ENCODE data around the gene GDF3.

Gene GDF3

DNA sequence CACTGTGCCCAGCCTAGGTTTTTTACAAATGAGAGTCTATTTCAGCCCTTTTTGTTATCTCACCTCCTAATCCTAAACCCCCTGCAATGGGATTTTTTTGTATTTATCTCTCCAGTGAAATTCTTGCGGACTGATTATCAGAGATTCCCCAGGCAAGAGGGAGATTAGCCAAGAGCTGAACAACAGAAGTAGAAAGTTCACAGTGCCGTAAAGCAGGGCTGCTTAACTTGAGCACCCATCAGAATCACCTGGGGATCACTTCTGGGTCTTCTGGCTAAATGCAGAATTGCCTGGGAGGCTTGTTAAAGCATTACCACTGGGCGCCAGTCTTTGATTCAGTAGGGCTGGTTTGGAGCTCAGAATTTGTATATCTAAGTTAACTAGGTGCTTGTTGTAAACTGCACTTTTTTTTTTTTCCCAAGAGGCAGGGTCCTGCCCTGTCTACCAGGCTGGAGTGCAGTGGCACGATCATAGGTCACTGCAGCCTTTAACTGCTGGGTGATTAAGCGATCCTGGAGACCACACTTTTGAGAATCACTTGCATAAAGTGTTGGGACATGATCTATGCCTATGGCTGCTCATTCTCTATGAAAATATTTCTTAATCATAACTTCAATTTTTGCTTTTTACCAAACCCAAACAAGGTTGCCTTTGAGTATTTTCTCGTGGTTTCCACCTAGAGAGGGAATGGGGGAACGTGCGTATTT, 14.5 kb upstream of the GDF3 start:
- H3F3A ChIP-seq (ENCODE audit: control insufficient read depth, insufficient read depth) = no peaks in the 10 kb centered on the region
- TF ChIP-seq EZH2phosphoT487 (IDR thresholded peaks at IDR 0.05; ENCODE audit: borderline replicate concordance, low read length) = no peak
- TF ChIP-seq, protein P1, sequence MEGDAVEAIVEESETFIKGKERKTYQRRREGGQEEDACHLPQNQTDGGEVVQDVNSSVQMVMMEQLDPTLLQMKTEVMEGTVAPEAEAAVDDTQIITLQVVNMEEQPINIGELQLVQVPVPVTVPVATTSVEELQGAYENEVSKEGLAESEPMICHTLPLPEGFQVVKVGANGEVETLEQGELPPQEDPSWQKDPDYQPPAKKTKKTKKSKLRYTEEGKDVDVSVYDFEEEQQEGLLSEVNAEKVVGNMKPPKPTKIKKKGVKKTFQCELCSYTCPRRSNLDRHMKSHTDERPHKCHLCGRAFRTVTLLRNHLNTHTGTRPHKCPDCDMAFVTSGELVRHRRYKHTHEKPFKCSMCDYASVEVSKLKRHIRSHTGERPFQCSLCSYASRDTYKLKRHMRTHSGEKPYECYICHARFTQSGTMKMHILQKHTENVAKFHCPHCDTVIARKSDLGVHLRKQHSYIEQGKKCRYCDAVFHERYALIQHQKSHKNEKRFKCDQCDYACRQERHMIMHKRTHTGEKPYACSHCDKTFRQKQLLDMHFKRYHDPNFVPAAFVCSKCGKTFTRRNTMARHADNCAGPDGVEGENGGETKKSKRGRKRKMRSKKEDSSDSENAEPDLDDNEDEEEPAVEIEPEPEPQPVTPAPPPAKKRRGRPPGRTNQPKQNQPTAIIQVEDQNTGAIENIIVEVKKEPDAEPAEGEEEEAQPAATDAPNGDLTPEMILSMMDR (IDR thresholded peaks at IDR 0.05; ENCODE audit: low read depth, low read length, poor library complexity, severe bottlenecking) = no peak
- H3K9me2 ChIP-seq (replicated peaks; ENCODE audit: control insufficient read depth, low read length) = no peaks in the 10 kb centered on the region
- no peak overlapping the region for H3K4me3 ChIP-seq (ENCODE audit: low read length)
- no peak overlapping the region for H3K27ac ChIP-seq (ENCODE audit: low read depth, low read length)
- H3K9me3 ChIP-seq (ENCODE audit: control insufficient read depth, insufficient read depth, low read length) = no peaks in the 10 kb centered on the region
- no peaks in the 10 kb centered on the region for H3K4me1 ChIP-seq (ENCODE audit: control insufficient read depth, low read length)
- no peaks in the 10 kb centered on the region for H3K36me3 ChIP-seq (ENCODE audit: control insufficient read depth, low read length)
- no peaks in the 10 kb centered on the region for H4K20me1 ChIP-seq (ENCODE audit: control insufficient read depth, insufficient read depth, low read depth, low read length)
- H3K27me3 ChIP-seq (ENCODE audit: control insufficient read depth, low read length) = no peaks in the 10 kb centered on the region
- no peak overlapping the region for H3K4me2 ChIP-seq (ENCODE audit: low read length)
- no peaks in the 10 kb centered on the region for H3K79me2 ChIP-seq (ENCODE audit: control insufficient read depth, low read length)

DNA sequence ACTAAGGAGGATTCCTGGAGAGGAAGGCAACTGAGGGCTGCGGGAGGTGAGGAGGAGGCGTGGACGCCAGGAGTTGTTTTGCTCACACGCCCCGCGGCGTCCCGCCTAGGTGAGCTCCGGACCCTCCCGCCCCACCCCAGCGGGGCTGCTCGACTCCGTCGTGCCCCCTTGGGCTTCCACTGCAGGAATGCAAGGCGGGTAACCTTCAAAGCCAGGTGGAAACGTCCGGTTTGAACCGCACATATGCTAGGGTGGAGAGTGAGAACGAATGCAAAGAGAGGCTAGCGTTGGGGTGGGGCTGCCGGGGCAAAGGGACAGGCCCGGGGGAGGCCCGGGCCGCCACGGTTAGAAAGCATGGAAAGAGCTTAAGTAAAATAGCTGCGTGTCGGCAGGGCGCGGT, 10.3 kb upstream of the GDF3 start:
- Histone ChIP-seq H3K9me2 (replicated peaks; ENCODE audit: control insufficient read depth, low read length) (no peaks in the 10 kb centered on the region), H3K4me1 (ENCODE audit: control insufficient read depth, low read length) (no peaks in the 10 kb centered on the region), H3K79me2 (ENCODE audit: control insufficient read depth, low read length) (no peaks in the 10 kb centered on the region), H3K9me3 (ENCODE audit: control insufficient read depth, insufficient read depth, low read length) (no peaks in the 10 kb centered on the region), H4K20me1 (ENCODE audit: control insufficient read depth, insufficient read depth, low read depth, low read length) (no peaks in the 10 kb centered on the region), H3K36me3 (ENCODE audit: control insufficient read depth, low read length) (no peaks in the 10 kb centered on the region), H3K4me3 (ENCODE audit: low read length) (no peak overlapping the region), H3K27me3 (ENCODE audit: control insufficient read depth, low read length) (no peaks in the 10 kb centered on the region), H3K27ac (ENCODE audit: low read depth, low read length) (no peak overlapping the region), H3F3A (ENCODE audit: control insufficient read depth, insufficient read depth) (no peaks in the 10 kb centered on the region), H3K4me2 (ENCODE audit: low read length) (no peak overlapping the region)
- TF ChIP-seq, protein P1 (IDR thresholded peaks at IDR 0.05; ENCODE audit: low read depth, low read length, poor library complexity, severe bottlenecking) = no peak
- no peak for TF ChIP-seq EZH2phosphoT487 (IDR thresholded peaks at IDR 0.05; ENCODE audit: borderline replicate concordance, low read length)

DNA sequence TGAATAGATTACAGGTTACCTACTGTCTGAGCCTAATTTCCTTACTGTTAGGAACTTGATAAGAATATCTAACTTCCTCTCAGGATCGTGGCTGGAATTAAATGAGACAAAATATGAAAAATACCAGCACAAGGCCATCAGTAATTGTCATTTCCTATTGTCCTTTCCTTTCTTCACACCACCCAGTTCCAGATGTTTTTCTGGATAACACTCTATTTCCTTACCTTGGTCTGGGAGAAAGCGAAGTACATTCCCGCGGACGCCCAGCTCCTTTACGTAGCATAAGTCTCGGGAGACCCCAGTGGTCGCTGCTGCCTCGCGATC, 376 bp downstream of the GDF3 start:
- peaks cover 4% of the 10 kb centered on the region; the same call in 1 of the 2 replicates for H3K4me1 ChIP-seq (ENCODE audit: control insufficient read depth, low read length)
- H3K4me2 ChIP-seq (ENCODE audit: low read length) = no peak overlapping the region
- no peaks in the 10 kb centered on the region for H3F3A ChIP-seq (ENCODE audit: control insufficient read depth, insufficient read depth)
- H3K27me3 ChIP-seq (ENCODE audit: control insufficient read depth, low read length) = no peaks in the 10 kb centered on the region
- H3K79me2 ChIP-seq (ENCODE audit: control insufficient read depth, low read length) = no peaks in the 10 kb centered on the region
- H3K9me3 ChIP-seq (ENCODE audit: control insufficient read depth, insufficient read depth, low read length) = no peaks in the 10 kb centered on the region
- no peak overlapping the region for H3K4me3 ChIP-seq (ENCODE audit: low read length)
- H3K9me2 ChIP-seq (replicated peaks; ENCODE audit: control insufficient read depth, low read length) = no peaks in the 10 kb centered on the region
- no peak for TF ChIP-seq EZH2phosphoT487 (IDR thresholded peaks at IDR 0.05; ENCODE audit: borderline replicate concordance, low read length)
- TF ChIP-seq, protein P1 (IDR thresholded peaks at IDR 0.05; ENCODE audit: low read depth, low read length, poor library complexity, severe bottlenecking) = no peak
- H4K20me1 ChIP-seq (ENCODE audit: control insufficient read depth, insufficient read depth, low read depth, low read length) = no peaks in the 10 kb centered on the region
- H3K36me3 ChIP-seq (ENCODE audit: control insufficient read depth, low read length) = no peaks in the 10 kb centered on the region
- H3K27ac ChIP-seq (ENCODE audit: low read depth, low read length) = no peak overlapping the region

Data from DOHH2 (cell line).